Trophoblast cell (in vitro differentiated cells and primary cell): Measurements from ENCODE around the gene TSHR.
"Not testable (repeated sequence)": the region's sequence is repeated elsewhere in the genome, so short reads cannot be mapped to it uniquely, and the experiment has no call there.

Experiments
- DNase-seq, 2 donors: peaks; one replicate each; pipeline ENCODE4 v3.0.0-alpha.2; 2016
- H2AFZ ChIP-seq: 2 replicates; pipeline ENCODE4 v1.6.1; 2013; ENCODE audit warnings: low read length, moderate library complexity, mild to moderate bottlenecking; ENCODE audit not compliant: insufficient read depth, poor library complexity
- H2AK5ac ChIP-seq: 2 replicates; pipeline ENCODE4 v1.6.1; 2013; ENCODE audit warnings: mild to moderate bottlenecking, low read length
- H2BK120ac ChIP-seq: 2 replicates; pipeline ENCODE4 v1.6.1; 2013; ENCODE audit warnings: low read length, mild to moderate bottlenecking, moderate library complexity; ENCODE audit not compliant: insufficient read depth, poor library complexity
- H2BK12ac ChIP-seq: 2 replicates; pipeline ENCODE4 v1.6.1; 2013; ENCODE audit warnings: mild to moderate bottlenecking, low read length, moderate library complexity
- H2BK5ac ChIP-seq: 2 replicates; pipeline ENCODE4 v1.6.1; 2013; ENCODE audit warnings: low read length, low read depth, moderate library complexity, mild to moderate bottlenecking; ENCODE audit not compliant: poor library complexity
- H3K14ac ChIP-seq: 2 replicates; pipeline ENCODE4 v1.6.1; 2013; ENCODE audit warnings: mild to moderate bottlenecking, low read length
- H3K18ac ChIP-seq: 2 replicates; pipeline ENCODE4 v1.6.1; 2013; ENCODE audit warnings: mild to moderate bottlenecking, low read length
- H3K23ac ChIP-seq: 2 replicates; pipeline ENCODE4 v1.6.1; 2013; ENCODE audit warnings: low read length
- H3K27ac ChIP-seq: 2 replicates; pipeline ENCODE4 v1.5.1; 2013; ENCODE audit warnings: low read depth, mild to moderate bottlenecking, inconsistent platforms, low read length, moderate library complexity
- H3K27me3 ChIP-seq: 2 replicates; pipeline ENCODE4 v1.6.1; 2013; ENCODE audit warnings: inconsistent platforms, mild to moderate bottlenecking, low read length, moderate library complexity; ENCODE audit not compliant: insufficient read depth
- H3K36me3 ChIP-seq, 2 experiments: 1 replicate in 1 of 2; 2 replicates in 1 of 2; pipeline ENCODE4 v1.6.1; 2013; ENCODE audit warnings: low read length in 2 of 2, mild to moderate bottlenecking in 2 of 2, moderate library complexity in 1 of 2; ENCODE audit not compliant: insufficient read depth in 2 of 2, control insufficient read depth in 1 of 2
- H3K4ac ChIP-seq: 2 replicates; pipeline ENCODE4 v1.6.1; 2013; ENCODE audit warnings: low read depth, mild to moderate bottlenecking, low read length, moderate library complexity
- H3K4me1 ChIP-seq, 2 experiments: 1 replicate in 1 of 2; 2 replicates in 1 of 2; pipeline ENCODE4 v1.6.1; 2013; ENCODE audit warnings: low read length in 2 of 2, mild to moderate bottlenecking in 2 of 2, moderate library complexity in 1 of 2; ENCODE audit not compliant: insufficient read depth in 2 of 2, control insufficient read depth in 1 of 2
- H3K4me2 ChIP-seq: 2 replicates; pipeline ENCODE4 v1.6.1; 2013; ENCODE audit warnings: inconsistent platforms, mild to moderate bottlenecking, low read length, moderate library complexity
- H3K4me3 ChIP-seq: 2 replicates; pipeline ENCODE4 v1.5.1; 2013; ENCODE audit warnings: mild to moderate bottlenecking, low read depth, low read length, inconsistent platforms
- H3K79me1 ChIP-seq: one replicate; pipeline ENCODE4 v1.6.1; 2013; ENCODE audit warnings: low read length
- H3K79me2 ChIP-seq: 2 replicates; pipeline ENCODE4 v1.6.1; 2013; ENCODE audit warnings: low read length, mild to moderate bottlenecking; ENCODE audit not compliant: control insufficient read depth, insufficient read depth, poor library complexity
- H3K9ac ChIP-seq: 2 replicates; pipeline ENCODE4 v1.6.1; 2013; ENCODE audit warnings: mild to moderate bottlenecking, low read length
- H3K9me3 ChIP-seq: 2 replicates; pipeline ENCODE4 v1.6.1; 2013; ENCODE audit warnings: low read depth, mild to moderate bottlenecking, control low read depth, inconsistent platforms, low read length; ENCODE audit not compliant: insufficient read depth
- H4K12ac ChIP-seq: 2 replicates; pipeline ENCODE4 v1.6.1; 2013; ENCODE audit warnings: low read depth, mild to moderate bottlenecking, low read length, moderate library complexity
- H4K8ac ChIP-seq: 2 replicates; pipeline ENCODE4 v1.6.1; 2013; ENCODE audit warnings: low read depth, mild to moderate bottlenecking, low read length, moderate library complexity
- H4K91ac ChIP-seq: one replicate; pipeline ENCODE4 v1.6.1; 2013; ENCODE audit warnings: low read depth, mild to moderate bottlenecking, low read length, moderate library complexity
- WGBS: extraction: QIAGEN DNeasy Blood & Tissue Kit; methylation state at CpG from one replicate; pipeline ENCODE4 v1.1.7; 2013; ENCODE audit warnings: missing lambda C conversion rate; ENCODE audit not compliant: insufficient read length, insufficient coverage; ENCODE audit errors: extremely low coverage; 5-methylcytosine and 5-hydroxymethylcytosine counted together

The TSHR gene

GRCh38 chr14:81009346-81009745, 53.9 kb downstream of the TSHR start:
- Histone ChIP-seq H3K79me1 (no peaks in the 10 kb centered on the region), H3K79me2 (no peaks in the 10 kb centered on the region), H4K8ac (no peak overlapping the region), H2AFZ (no peak overlapping the region), H2AK5ac (no peak overlapping the region), H2BK5ac (no peak overlapping the region), H3K4me2 (no peak overlapping the region), H3K4ac (no peak overlapping the region), H3K9ac (no peak overlapping the region), H3K4me1 (no peaks in the 10 kb centered on the region), H3K27me3 (no peaks in the 10 kb centered on the region), H3K14ac (no peak overlapping the region), H3K18ac (no peak overlapping the region), H3K36me3 (no peaks in the 10 kb centered on the region), H2BK12ac (no peak overlapping the region), H3K9me3 (no peaks in the 10 kb centered on the region), H4K12ac (no peak overlapping the region), H2BK120ac (no peak overlapping the region), H4K91ac (no peak overlapping the region), H3K27ac (no peak overlapping the region), H3K23ac (no peak overlapping the region), H3K4me3 (no peak overlapping the region)
- no peak for DNase-seq
- no CpG with 5 or more reads among the region's 2 CpGs for WGBS

- no CpG with 5 or more reads among the region's 3 CpGs for WGBS
These were observed 62.8 kb downstream of the TSHR start for GRCh38 chr14:81018251-81018650.

GRCh38 chr14:81018684-81019083, 63.3 kb downstream of the TSHR start:
- Histone ChIP-seq H2AFZ (no peak overlapping the region), H3K18ac (no peak overlapping the region), H3K36me3 (no peaks in the 10 kb centered on the region), H3K4me2 (no peak overlapping the region), H3K9me3 (no peaks in the 10 kb centered on the region), H3K27me3 (no peaks in the 10 kb centered on the region), H3K9ac (no peak overlapping the region), H3K14ac (no peak overlapping the region), H3K27ac (no peak overlapping the region), H2AK5ac (no peak overlapping the region), H3K23ac (no peak overlapping the region), H2BK120ac (no peak overlapping the region), H4K91ac (no peak overlapping the region), H3K4ac (no peak overlapping the region), H3K4me1 (no peaks in the 10 kb centered on the region), H2BK12ac (no peak overlapping the region), H2BK5ac (no peak overlapping the region), H3K79me1 (no peaks in the 10 kb centered on the region), H3K4me3 (no peak overlapping the region), H3K79me2 (no peaks in the 10 kb centered on the region), H4K8ac (no peak overlapping the region), H4K12ac (no peak overlapping the region)
- no CpG with 5 or more reads among the region's 1 CpG for WGBS
- no peak for DNase-seq

More at GRCh38 chr14:81018251-81018650, 62.8 kb downstream of the TSHR start:
- no peak overlapping the region for H3K9ac ChIP-seq
- no peak overlapping the region for H2BK12ac ChIP-seq
- H4K8ac ChIP-seq = no peak overlapping the region
- H3K4me3 ChIP-seq = no peak overlapping the region
- no peak for DNase-seq
- H3K4ac ChIP-seq = no peak overlapping the region
- H3K14ac ChIP-seq = no peak overlapping the region
- no peak overlapping the region for H2AFZ ChIP-seq
- no peak overlapping the region for H4K12ac ChIP-seq
- H3K27ac ChIP-seq = no peak overlapping the region
- no peaks in the 10 kb centered on the region for H3K27me3 ChIP-seq
- no peak overlapping the region for H2BK120ac ChIP-seq
- no peaks in the 10 kb centered on the region for H3K79me2 ChIP-seq
- H2BK5ac ChIP-seq = no peak overlapping the region
- no peak overlapping the region for H3K4me2 ChIP-seq
- H3K79me1 ChIP-seq = no peaks in the 10 kb centered on the region
- no peak overlapping the region for H2AK5ac ChIP-seq
- no peak overlapping the region for H4K91ac ChIP-seq
- no peaks in the 10 kb centered on the region for H3K36me3 ChIP-seq
- H3K18ac ChIP-seq = no peak overlapping the region
- H3K4me1 ChIP-seq = no peaks in the 10 kb centered on the region
- H3K9me3 ChIP-seq = no peaks in the 10 kb centered on the region
- H3K23ac ChIP-seq = no peak overlapping the region

- not testable (repeated sequence) for H3K79me1 ChIP-seq, H2AFZ ChIP-seq, H3K9ac ChIP-seq, H3K14ac ChIP-seq, H3K27ac ChIP-seq, H3K4me1 ChIP-seq, H3K4me2 ChIP-seq, H3K9me3 ChIP-seq, H3K4me3 ChIP-seq, H3K36me3 ChIP-seq, H4K91ac ChIP-seq, H3K79me2 ChIP-seq, H2BK5ac ChIP-seq, H3K27me3 ChIP-seq, H2AK5ac ChIP-seq, H2BK120ac ChIP-seq, H4K8ac ChIP-seq, H3K4ac ChIP-seq, H4K12ac ChIP-seq, H3K23ac ChIP-seq, H2BK12ac ChIP-seq, DNase-seq, H3K18ac ChIP-seq
- no CpG with 5 or more reads among the region's 2 CpGs for WGBS
These were observed 63.7 kb downstream of the TSHR start for GRCh38 chr14:81019113-81019512.
